HCT116 (cell line): ENCODE data around the gene PIM3. TPM values are rescaled to one million over a fixed set of nuclear protein-coding genes. Genes with fewer than 3 reads are reported as not detected.

ENCODE experiments used
- ATAC-seq: fragments of 200-7000 bp; cut with Tn5 transposase; 2 replicates; pipeline ENCODE4 v1.9.1; 2020; ENCODE audit warnings: mild to moderate bottlenecking, moderate library complexity
- BruUV-seq: library from RNA; stranded (reverse); fragments of 400-500 nt; replicated peaks from 2 replicates; lab custom pipeline; 2021; lab: Mats Ljungman, UMichigan
- CTCF ChIA-PET: fragments of 300-600 bp; sonication (Branson Sonifier 250); formaldehyde crosslinking; loops from one replicate; lab custom pipeline; 2021; ENCODE audit warnings: antibody characterized with exemption; lab: Charles Lee
- POLR2A ChIA-PET: fragments of 300-600, 350-600 bp; sonication (Branson Sonifier 250); formaldehyde crosslinking; loops from one replicate; lab custom pipeline; 2021; ENCODE audit warnings: antibody characterized with exemption; lab: Charles Lee
- RAD21 ChIA-PET, 2 experiments: fragments of 300-600 bp; sonication (Branson Sonifier 250); formaldehyde crosslinking; loops; one replicate each; lab custom pipeline; 2023; ENCODE audit warnings: low total read pairs in 2 of 2; ENCODE audit not compliant: uncharacterized antibody in 2 of 2, unreplicated experiment in 2 of 2, low non-redundant PET in 1 of 2; lab: Charles Lee
- DNase-seq: peaks from one replicate; pipeline ENCODE4 v3.0.0-alpha.2; 2010; ENCODE audit warnings: low read depth, low spot score
- H2AFZ ChIP-seq: fragments of 200-600 bp; shearing (Covaris generic), sonication (generic); 2 replicates; pipeline ENCODE4 v1.6.1; 2017; ENCODE audit warnings: low read depth, mixed run types, mixed read lengths, antibody characterized with exemption, low read length; ENCODE audit not compliant: poor library complexity, severe bottlenecking
- H3K27ac ChIP-seq: 2 replicates; pipeline ENCODE4 v1.5.1; 2012; ENCODE audit warnings: low read depth, low read length
- H3K27me3 ChIP-seq: fragments of 200-600 bp; sonication (generic); 2 replicates; pipeline ENCODE4 v1.6.1; 2016; ENCODE audit warnings: mixed run types, low read length, mixed read lengths; ENCODE audit not compliant: insufficient read depth
- H3K36me3 ChIP-seq, 2 experiments: fragments of 200-500 bp in 1 of 2; fragments of 200-600 bp in 1 of 2; sonication (Bioruptor generic) in 1 of 2; sonication (generic) in 1 of 2; 2 replicates each; pipeline versions ENCODE4 v1.5.1 to v1.6.1; 2014 to 2016; ENCODE audit warnings: low read length in 2 of 2, inconsistent platforms in 1 of 2, mixed read lengths in 1 of 2, mixed run types in 1 of 2; ENCODE audit not compliant: insufficient read depth in 2 of 2, control insufficient read depth in 1 of 2
- H3K4me1 ChIP-seq, 2 experiments: fragments of 200-600 bp in 1 of 2; sonication (generic) in 1 of 2; 2 replicates each; pipeline versions ENCODE4 v1.5.1 to v1.6.1; 2012 to 2017; ENCODE audit warnings: low read length in 2 of 2, inconsistent platforms in 1 of 2, mild to moderate bottlenecking in 1 of 2, mixed read lengths in 1 of 2, mixed run types in 1 of 2, moderate library complexity in 1 of 2; ENCODE audit not compliant: insufficient read depth in 2 of 2, control insufficient read depth in 1 of 2
- H3K4me2 ChIP-seq: fragments of 200-600 bp; sonication (generic); 2 replicates; pipeline ENCODE4 v1.6.1; 2017; ENCODE audit warnings: mixed run types, low read length, mixed read lengths
- H3K4me3 ChIP-seq, 2 experiments: fragments of 200-600 bp in 1 of 2; sonication (generic) in 1 of 2; replicated peaks in 1 of 2; 2 replicates each; pipeline ENCODE4 v1.5.1; 2011 to 2016; ENCODE audit warnings: low read length in 2 of 2, control low read depth in 1 of 2, low read depth in 1 of 2, mild to moderate bottlenecking in 1 of 2, mixed read lengths in 1 of 2, mixed run types in 1 of 2
- H3K79me2 ChIP-seq: fragments of 200-600 bp; sonication (generic); 2 replicates; pipeline ENCODE4 v1.6.1; 2017; ENCODE audit warnings: mild to moderate bottlenecking, mixed run types, low read length, moderate library complexity, mixed read lengths; ENCODE audit not compliant: insufficient read depth
- H3K9ac ChIP-seq: fragments of 200-600 bp; sonication (generic); 2 replicates; pipeline ENCODE4 v1.6.1; 2016; ENCODE audit warnings: low read length, mixed read lengths
- H3K9me2 ChIP-seq: fragments of 200-600 bp; sonication (generic), shearing (Covaris generic); 2 replicates; pipeline ENCODE4 v1.6.1; 2017; ENCODE audit warnings: mixed run types, mild to moderate bottlenecking, moderate library complexity; ENCODE audit not compliant: insufficient read depth
- H3K9me3 ChIP-seq, 2 experiments: fragments of 200-500 bp in 1 of 2; fragments of 200-600 bp in 1 of 2; sonication (Bioruptor generic) in 1 of 2; sonication (generic) in 1 of 2; 2 replicates each; pipeline ENCODE4 v1.6.1; 2014 to 2017; ENCODE audit warnings: low read length in 2 of 2, mixed read lengths in 2 of 2, inconsistent platforms in 1 of 2, low read depth in 1 of 2, mild to moderate bottlenecking in 1 of 2, mixed run types in 1 of 2, moderate library complexity in 1 of 2; ENCODE audit not compliant: control insufficient read depth in 1 of 2, insufficient read depth in 1 of 2
- H4K20me1 ChIP-seq: fragments of 200-600 bp; sonication (generic), shearing (Covaris generic); 2 replicates; pipeline ENCODE4 v1.6.1; 2017; ENCODE audit warnings: mixed run types, mild to moderate bottlenecking, moderate library complexity; ENCODE audit not compliant: insufficient read depth
- CBX3 ChIP-seq: IDR thresholded peaks from 2 replicates; pipeline ENCODE4 v1.6.1; 2012; ENCODE audit warnings: low read depth
- CEBPB ChIP-seq: IDR thresholded peaks from 2 replicates; pipeline ENCODE4 v1.6.1; 2012; ENCODE audit warnings: low read depth
- EGR1 ChIP-seq: IDR thresholded peaks from 2 replicates; pipeline ENCODE4 v1.6.1; 2012; ENCODE audit warnings: low read depth
- ELF1 ChIP-seq: IDR thresholded peaks from 2 replicates; pipeline ENCODE4 v1.6.1; 2012; ENCODE audit warnings: low read depth, borderline replicate concordance
- EZH2 ChIP-seq: fragments of 200-600 bp; sonication (generic); IDR thresholded peaks from 2 replicates; pipeline ENCODE4 v1.6.1; 2017; ENCODE audit warnings: antibody characterized with exemption, mixed run types
- EZH2phosphoT487 ChIP-seq: fragments of 200-600 bp; IDR thresholded peaks from 2 replicates; pipeline ENCODE4 v1.6.1; 2018; ENCODE audit warnings: antibody characterized with exemption, borderline replicate concordance
- JUND ChIP-seq: IDR thresholded peaks from 2 replicates; pipeline ENCODE4 v1.6.1; 2012
- POLR2A ChIP-seq: IDR thresholded peaks from 2 replicates; pipeline ENCODE4 v1.7.0; 2011; ENCODE audit warnings: borderline replicate concordance; ENCODE audit not compliant: insufficient read depth, insufficient read length; ENCODE audit errors: extremely low read depth
- POLR2AphosphoS5 ChIP-seq: IDR thresholded peaks from 2 replicates; pipeline ENCODE4 v1.6.1; 2011; ENCODE audit warnings: mild to moderate bottlenecking, low read depth, low read length, moderate library complexity
- RAD21 ChIP-seq: IDR thresholded peaks from 2 replicates; pipeline ENCODE4 v1.6.1; 2012; ENCODE audit warnings: low read depth, mild to moderate bottlenecking
- REST ChIP-seq: IDR thresholded peaks from 2 replicates; pipeline ENCODE4 v1.6.1; 2012; ENCODE audit warnings: low read depth
- SIN3A ChIP-seq: IDR thresholded peaks from 2 replicates; pipeline ENCODE4 v1.6.1; 2012; ENCODE audit warnings: low read depth
- SP1 ChIP-seq: IDR thresholded peaks from 2 replicates; pipeline ENCODE4 v1.6.1; 2012; ENCODE audit warnings: low read depth
- SRF ChIP-seq: IDR thresholded peaks from 2 replicates; pipeline ENCODE4 v1.6.1; 2012; ENCODE audit warnings: low read depth
- YY1 ChIP-seq: IDR thresholded peaks from 2 replicates; pipeline ENCODE4 v1.6.1; 2011; ENCODE audit warnings: low read length, low read depth, moderate library complexity, mild to moderate bottlenecking; ENCODE audit not compliant: insufficient replicate concordance; ENCODE audit errors: extremely low read depth
- ZFX ChIP-seq: fragments of 450-650 bp; IDR thresholded peaks from 2 replicates; pipeline ENCODE4 v1.6.1; 2017
- ZNF274 ChIP-seq: fragments of 200-500 bp; sonication (Bioruptor generic); IDR thresholded peaks from 2 replicates; pipeline ENCODE4 v1.6.1; 2014; ENCODE audit warnings: mild to moderate bottlenecking, low read depth, low read length, inconsistent platforms
- intact Hi-C: fragments of 100-400 bp; cut with micrococcal nuclease; formaldehyde crosslinking; loops from 2 replicates; pipeline ENCODE4 v1.10.0; 2022
- total RNA-seq: library from RNA; stranded (reverse); gene quantifications from one replicate; pipeline ENCODE4 v1.2.1, GENCODE V29; 2021; ENCODE audit not compliant: unreplicated experiment
- TF ChIP-seq, protein P1 (sequence below): IDR thresholded peaks from 2 replicates; pipeline ENCODE4 v1.6.1; 2012

The PIM3 gene
- total RNA-seq, 1 experiment from 2014 or later: 116 TPM

- TF ChIP-seq SRF: no peak
- TF ChIP-seq RAD21: no peak
- no peak for TF ChIP-seq SP1
- no peak for TF ChIP-seq EGR1
- H4K20me1 ChIP-seq: no peaks in the 10 kb centered on the region
- no peak overlapping the region for H2AFZ ChIP-seq
- no peaks in the 10 kb centered on the region for H3K9me2 ChIP-seq
- peaks cover 14% of the 10 kb centered on the region; the same call in 1 of the 2 replicates for H3K79me2 ChIP-seq
- peaks cover 0 to 8% of the 10 kb centered on the region in 2 experiments; a peak in 1 of 4 replicates for H3K36me3 ChIP-seq
- H3K27ac ChIP-seq: no peak overlapping the region
- RAD21 ChIA-PET: no interaction called here
- DNase-seq: no peak
- no peak overlapping the region for H3K4me3 ChIP-seq
- H3K9ac ChIP-seq: no peak overlapping the region
- no peak overlapping the region for H3K4me2 ChIP-seq
- ATAC-seq: no peak
- H3K9me3 ChIP-seq: no peaks in the 10 kb centered on the region
- H3K4me1 ChIP-seq: peaks cover 7 to 16% of the 10 kb centered on the region in 2 experiments; a peak in 3 of 4 replicates
- intact Hi-C loops: no loop called here
- H3K27me3 ChIP-seq: no peaks in the 10 kb centered on the region
- no TSS peak for BruUV-seq
- CTCF ChIA-PET: no interaction called here
- POLR2A ChIA-PET: no interaction called here
These were observed 39.7 kb upstream of the PIM3 start for GRCh38 chr22:49920859-49921258.

DNA sequence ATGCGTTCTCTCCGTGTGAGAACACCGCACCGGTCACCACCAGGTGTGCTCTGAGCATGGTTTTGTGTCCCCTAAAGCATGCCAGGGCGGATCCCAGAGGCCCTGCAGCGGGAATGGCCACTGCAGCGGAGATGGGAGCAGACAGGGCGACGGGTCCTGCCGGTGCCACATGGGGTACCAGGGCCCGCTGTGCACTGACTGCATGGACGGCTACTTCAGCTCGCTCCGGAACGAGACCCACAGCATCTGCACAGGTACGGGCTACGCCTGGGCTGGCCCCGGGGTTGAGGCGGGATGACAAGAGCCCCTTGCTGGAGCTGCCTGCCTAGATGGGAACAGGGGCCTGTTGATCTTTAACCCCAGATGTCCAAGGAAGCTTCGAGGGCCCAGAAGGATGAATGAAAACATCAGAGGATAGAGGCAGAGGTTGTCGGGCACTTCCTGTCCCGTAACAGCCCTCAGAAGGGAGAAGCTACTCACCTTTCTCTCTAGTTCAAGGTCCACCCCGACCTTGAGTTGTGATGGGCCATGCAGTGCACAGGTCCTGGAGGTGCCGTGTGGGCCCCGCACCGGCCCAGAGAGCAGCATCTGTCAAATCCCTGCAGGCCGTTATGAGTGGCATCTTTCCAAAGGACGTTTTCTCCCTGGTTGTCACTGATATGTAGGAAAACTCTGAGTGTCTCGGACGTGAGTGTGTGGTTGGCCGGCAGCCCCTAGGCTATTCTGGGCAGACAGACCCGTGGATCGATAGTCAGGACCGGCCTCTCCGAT lies 38.9 kb upstream of the PIM3 start:
- RAD21 ChIA-PET: no interaction called here
- no peak for TF ChIP-seq EZH2phosphoT487
- TF ChIP-seq, protein P1, sequence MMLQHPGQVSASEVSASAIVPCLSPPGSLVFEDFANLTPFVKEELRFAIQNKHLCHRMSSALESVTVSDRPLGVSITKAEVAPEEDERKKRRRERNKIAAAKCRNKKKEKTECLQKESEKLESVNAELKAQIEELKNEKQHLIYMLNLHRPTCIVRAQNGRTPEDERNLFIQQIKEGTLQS: no peak
- no peak for TF ChIP-seq RAD21
- TF ChIP-seq SIN3A: no peak
- no peak for TF ChIP-seq POLR2AphosphoS5
- no peak for TF ChIP-seq EZH2
- TF ChIP-seq JUND: no peak
- no peak for TF ChIP-seq ZFX
- no peak for TF ChIP-seq SRF
- TF ChIP-seq CBX3: no peak
- no peak for TF ChIP-seq YY1
- TF ChIP-seq CEBPB: no peak
- TF ChIP-seq ZNF274: no peak
- no peak for TF ChIP-seq REST
- no peak for TF ChIP-seq ELF1
- TF ChIP-seq SP1: no peak
- TF ChIP-seq POLR2A: no peak
- no peak overlapping the region for H3K4me2 ChIP-seq
- H3K4me1 ChIP-seq: peaks cover 7 to 16% of the 10 kb centered on the region in 2 experiments; a peak in 3 of 4 replicates
- no peaks in the 10 kb centered on the region for H3K9me3 ChIP-seq
- H3K36me3 ChIP-seq: peaks cover 0 to 8% of the 10 kb centered on the region in 2 experiments; a peak in 1 of 4 replicates
- BruUV-seq: no TSS peak
- ATAC-seq (no peak), DNase-seq (no peak)
- CTCF ChIA-PET: no interaction called here
- no peaks in the 10 kb centered on the region for H3K27me3 ChIP-seq
- intact Hi-C loops: no loop called here
- H3K9ac ChIP-seq: no peak overlapping the region
- POLR2A ChIA-PET: no interaction called here
- H3K9me2 ChIP-seq: no peaks in the 10 kb centered on the region
- peaks cover 11% of the 10 kb centered on the region; the same call in 1 of the 2 replicates for H3K79me2 ChIP-seq
- no peaks in the 10 kb centered on the region for H4K20me1 ChIP-seq
- no peak overlapping the region for H2AFZ ChIP-seq
- H3K27ac ChIP-seq: no peak overlapping the region
- H3K4me3 ChIP-seq: no peak overlapping the region
